Caco-2 (cell line): ENCODE measurements around the gene CITED1. TPM values are rescaled to one million over a fixed set of nuclear protein-coding genes. Genes with fewer than 3 reads are reported as not detected.
A peak's percentile ranks its signal among the peaks of the same experiment; 100 is the strongest.

Experiments
- Bru-seq: library from RNA; stranded (reverse); fragments of 400-500 nt; gene quantifications from one replicate; lab custom pipeline; 2021; lab: Mats Ljungman, UMichigan
- BruChase-seq, 2 experiments: library from RNA; stranded (reverse); fragments of 400-500 nt; gene quantifications; one replicate each; lab custom pipeline; 2021; lab: Mats Ljungman, UMichigan
- BruUV-seq: library from RNA; stranded (reverse); fragments of 400-500 nt; replicated peaks from 2 replicates; lab custom pipeline; 2021; lab: Mats Ljungman, UMichigan
- CTCF ChIA-PET: fragments of 300-600 bp; sonication (Branson Sonifier 250); formaldehyde crosslinking; loops from one replicate; lab custom pipeline; 2022; ENCODE audit warnings: antibody characterized with exemption; lab: Charles Lee
- POLR2A ChIA-PET: fragments of 300-600 bp; sonication (Branson Sonifier 250); formaldehyde crosslinking; loops from one replicate; lab custom pipeline; 2022; ENCODE audit warnings: antibody characterized with exemption; lab: Charles Lee
- DNase-seq, 2 experiments: peaks; one replicate each; pipeline versions ENCODE4 v3.0.0 to v3.0.0-alpha.2; 2020 to 2022
- H3K27me3 ChIP-seq: replicated peaks from 2 replicates; pipeline ENCODE4 v1.6.0; 2011; ENCODE audit warnings: low read length; ENCODE audit not compliant: control insufficient read depth, insufficient read depth
- H3K36me3 ChIP-seq: 2 replicates; pipeline ENCODE4 v1.5.1; 2011; ENCODE audit warnings: low read length; ENCODE audit not compliant: control insufficient read depth, insufficient read depth
- H3K4me1 ChIP-seq: fragments of 250-450 bp; sonication (Bioruptor Pico); 2 replicates; pipeline ENCODE4 v1.5.1; 2020; ENCODE audit warnings: mild to moderate bottlenecking
- H3K4me3 ChIP-seq: 2 replicates; pipeline ENCODE4 v1.5.1; 2011; ENCODE audit warnings: low read depth, mild to moderate bottlenecking, control low read depth, low read length
- H3K9me3 ChIP-seq: fragments of 250-450 bp; sonication (Bioruptor Pico); 2 replicates; pipeline ENCODE4 v1.5.1; 2020; ENCODE audit warnings: mild to moderate bottlenecking, moderate library complexity
- H3K27ac Mint-ChIP-seq: one replicate; pipeline ENCODE4 v1.8.0; 2022; ENCODE audit warnings: mixed read lengths; ENCODE audit not compliant: unreplicated experiment
- H3K27me3 Mint-ChIP-seq: one replicate; pipeline ENCODE4 v1.8.0; 2022; ENCODE audit warnings: mixed read lengths; ENCODE audit not compliant: insufficient read depth, unreplicated experiment
- H3K36me3 Mint-ChIP-seq: one replicate; pipeline ENCODE4 v1.8.0; 2022; ENCODE audit warnings: mild to moderate bottlenecking, mixed read lengths; ENCODE audit not compliant: insufficient read depth, unreplicated experiment
- H3K4me1 Mint-ChIP-seq: one replicate; pipeline ENCODE4 v1.8.0; 2022; ENCODE audit warnings: low read depth, mixed read lengths; ENCODE audit not compliant: unreplicated experiment
- H3K4me3 Mint-ChIP-seq: one replicate; pipeline ENCODE4 v1.8.0; 2022; ENCODE audit warnings: mild to moderate bottlenecking, moderate library complexity, mixed read lengths; ENCODE audit not compliant: unreplicated experiment
- H3K9me3 Mint-ChIP-seq: one replicate; pipeline ENCODE4 v1.8.0; 2022; ENCODE audit warnings: mixed read lengths; ENCODE audit not compliant: unreplicated experiment
- CTCF ChIP-seq, 2 experiments: fragments of 200-600 bp in 1 of 2; IDR thresholded peaks; 1 replicate in 1 of 2; 2 replicates in 1 of 2; pipeline versions ENCODE4 v1.5.1 to v1.8.0; 2011 to 2022; ENCODE audit warnings: antibody characterized with exemption in 1 of 2, control low read depth in 1 of 2, inconsistent platforms in 1 of 2, low read depth in 1 of 2, low read length in 1 of 2, mild to moderate bottlenecking in 1 of 2, moderate library complexity in 1 of 2; ENCODE audit not compliant: insufficient read depth in 1 of 2, severe bottlenecking in 1 of 2, unreplicated experiment in 1 of 2
- intact Hi-C: fragments of 100-400 bp; cut with micrococcal nuclease; formaldehyde crosslinking; loops from one replicate; pipeline ENCODE4 v1.10.0; 2022; ENCODE audit not compliant: unreplicated experiment
- long read RNA-seq: library from polyadenylated mRNA; stranded (forward); transcript quantifications from one replicate; pipeline ENCODE4 v2.0.0, GENCODE V29; 2022
- total RNA-seq: library from RNA; stranded (reverse); gene quantifications from 2 replicates; pipeline ENCODE4 v1.2.3, GENCODE V29; 2022

CITED1 gene
- total RNA-seq (1.3 TPM in 2 replicates), Bru-seq, nascent RNA (not detected), BruChase-seq, experiment 1, labeled RNA remaining after a 2-hour chase (percentile 24 among the genes with signal in this experiment), BruChase-seq, experiment 2, labeled RNA remaining after a 6-hour chase (percentile 17 among the genes with signal in this experiment)
- long read RNA-seq, partial matches to known transcripts: 0 of 1 reads
- long read RNA-seq, other reads (novel, unspliced or antisense): 1 of 1 reads

- Mint-ChIP-seq H3K36me3 (no peaks in the 10 kb centered on the region), H3K4me3 (peak within 1 kb of the TSS; percentile 82), H3K27ac (no peak within 1 kb of the TSS), H3K9me3 (no peaks in the 10 kb centered on the region), H3K27me3 (peaks cover 14% of the 10 kb centered on the region), H3K4me1 (no peaks in the 10 kb centered on the region)
- no peak for DNase-seq
- ChIA-PET POLR2A (no interaction called here), CTCF (interaction anchor here (1.6 kb wide), 1 partner anchor 28 kb away, joined by 5 read pairs; the partner anchor contains the start of gene RPS4X)
- H3K9me3 ChIP-seq: no peaks in the 10 kb centered on the region
- no peaks in the 10 kb centered on the region for H3K36me3 ChIP-seq
- no peaks in the 10 kb centered on the region for H3K4me1 ChIP-seq
- intact Hi-C loops: loop anchor here (5.0 to 10.0 kb wide), 2 partner anchors 169 to 247 kb away; no protein-coding TSS in a partner anchor
- no TSS peak for BruUV-seq
- no peak for TF ChIP-seq CTCF (IDR thresholded peaks at IDR 0.05; ENCODE audit: insufficient read depth in 1 of 2, low read depth in 1 of 2, low read length in 1 of 2, severe bottlenecking in 1 of 2, unreplicated experiment in 1 of 2)
- H3K27me3 ChIP-seq: peaks cover 1% of the 10 kb centered on the region
- peak within 1 kb of the TSS; percentile 57 for H3K4me3 ChIP-seq
Observed at GRCh38 chrX:72305286-72306084, at the start of gene CITED1. Gene CITED1 (minus strand): TSS chrX:72305914. CDS start chrX:72302869, 3,045 bp downstream.

GRCh38 chrX:72352786-72353185 is 47.1 kb upstream of the CITED1 start:
- Mint-ChIP-seq H3K9me3 (no peaks in the 10 kb centered on the region), H3K4me1 (no peaks in the 10 kb centered on the region), H3K27ac (no peak overlapping the region), H3K27me3 (no peaks in the 10 kb centered on the region), H3K4me3 (no peak overlapping the region), H3K36me3 (no peaks in the 10 kb centered on the region)
- BruUV-seq: no TSS peak
- H3K36me3 ChIP-seq: no peaks in the 10 kb centered on the region
- intact Hi-C loops: no loop called here
- ChIA-PET POLR2A (no interaction called here), CTCF (no interaction called here)
- no peaks in the 10 kb centered on the region for H3K27me3 ChIP-seq
- no peak for TF ChIP-seq CTCF (IDR thresholded peaks at IDR 0.05; ENCODE audit: insufficient read depth in 1 of 2, low read depth in 1 of 2, low read length in 1 of 2, severe bottlenecking in 1 of 2, unreplicated experiment in 1 of 2)
- no peak overlapping the region for H3K4me3 ChIP-seq
- DNase-seq: no peak
- no peaks in the 10 kb centered on the region for H3K4me1 ChIP-seq
- H3K9me3 ChIP-seq: no peaks in the 10 kb centered on the region

GRCh38 chrX:72351606-72352334 is 46.1 kb upstream of the CITED1 start:
- Mint-ChIP-seq H3K4me1 (no peaks in the 10 kb centered on the region), H3K36me3 (no peaks in the 10 kb centered on the region), H3K4me3 (no peak overlapping the region), H3K27me3 (no peaks in the 10 kb centered on the region), H3K9me3 (no peaks in the 10 kb centered on the region), H3K27ac (no peak overlapping the region)
- no peak overlapping the region for H3K4me3 ChIP-seq
- intact Hi-C loops: no loop called here
- no peak for TF ChIP-seq CTCF (IDR thresholded peaks at IDR 0.05; ENCODE audit: insufficient read depth in 1 of 2, low read depth in 1 of 2, low read length in 1 of 2, severe bottlenecking in 1 of 2, unreplicated experiment in 1 of 2)
- no peaks in the 10 kb centered on the region for H3K27me3 ChIP-seq
- no peaks in the 10 kb centered on the region for H3K4me1 ChIP-seq
- CTCF ChIA-PET: no interaction called here
- BruUV-seq: no TSS peak
- POLR2A ChIA-PET: no interaction called here
- no peaks in the 10 kb centered on the region for H3K9me3 ChIP-seq
- no peaks in the 10 kb centered on the region for H3K36me3 ChIP-seq
- no peak for DNase-seq
